DMS53 (cell line): Measurements from ENCODE around the gene AK9.
"Not testable (repeated sequence)": the region's sequence is repeated elsewhere in the genome, so short reads cannot be mapped to it uniquely, and the experiment has no call there.

Source experiments
- DNase-seq: peaks from one replicate; lab custom pipeline; 2025; lab: John Stamatoyannopoulos, UW

AK9 gene

DNA sequence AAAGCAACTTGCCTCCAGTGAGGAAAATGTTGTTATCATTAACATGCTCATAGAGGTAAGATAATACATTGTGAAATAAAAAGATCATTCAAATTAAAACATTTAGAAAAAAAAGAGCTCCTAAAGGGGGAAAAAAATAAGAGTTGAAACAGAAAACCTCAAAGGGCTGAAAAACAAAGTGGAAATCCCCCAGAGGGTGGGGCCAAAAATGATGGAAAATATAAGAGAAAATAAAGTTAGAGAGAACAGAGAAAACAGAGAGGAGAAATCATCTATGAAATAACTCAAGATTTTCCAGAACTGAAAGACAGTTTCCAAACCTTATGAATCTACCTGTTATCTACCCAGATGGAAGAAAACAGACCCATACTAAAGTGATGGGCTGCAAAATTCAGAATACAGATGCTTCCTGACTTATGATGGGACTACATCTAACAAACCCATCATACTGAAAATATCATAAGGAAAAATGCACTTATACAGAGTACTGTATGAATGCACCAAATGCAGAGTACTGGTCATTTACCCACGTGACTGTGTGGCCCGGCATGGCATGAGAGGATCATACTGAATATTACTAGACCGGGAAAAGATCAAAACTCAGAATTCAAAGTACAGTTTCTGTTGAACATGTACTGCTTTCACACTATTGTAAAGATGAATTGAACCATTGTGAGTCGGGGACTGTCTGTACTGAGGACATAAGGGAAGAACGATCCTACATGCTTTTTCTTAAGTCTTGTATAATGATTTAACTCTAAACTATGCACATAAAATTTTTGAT is 212.0 kb downstream of the AK9 start:
- DNase-seq: no peak

DNA sequence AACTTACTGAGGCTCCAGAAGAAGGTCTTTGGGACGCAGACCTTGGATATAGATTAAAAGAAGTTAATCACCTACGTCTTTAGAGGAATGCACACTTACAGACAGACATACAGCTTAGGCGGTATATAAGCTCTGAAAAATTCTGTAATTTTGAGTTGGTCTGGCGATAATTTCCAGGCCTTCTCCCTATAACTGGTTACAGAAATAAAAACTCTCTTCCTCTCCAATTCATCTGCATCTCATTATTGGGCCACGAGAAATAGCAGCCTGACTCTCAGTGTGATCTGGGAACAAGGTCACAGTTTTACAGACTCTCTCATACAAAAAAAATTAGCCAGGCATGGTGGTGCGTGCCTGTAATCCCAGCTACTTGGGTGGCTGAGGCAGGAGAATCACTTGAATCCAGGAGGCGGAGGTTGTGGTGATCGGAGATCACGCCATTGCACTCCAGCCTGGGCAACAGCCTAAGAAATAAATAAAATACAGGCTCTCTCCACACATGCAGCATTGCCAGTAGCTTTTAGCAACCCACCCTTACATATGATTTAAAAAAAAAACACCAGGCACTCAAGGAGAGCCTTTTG is 212.7 kb downstream of the AK9 start:
- no peak for DNase-seq

DNA sequence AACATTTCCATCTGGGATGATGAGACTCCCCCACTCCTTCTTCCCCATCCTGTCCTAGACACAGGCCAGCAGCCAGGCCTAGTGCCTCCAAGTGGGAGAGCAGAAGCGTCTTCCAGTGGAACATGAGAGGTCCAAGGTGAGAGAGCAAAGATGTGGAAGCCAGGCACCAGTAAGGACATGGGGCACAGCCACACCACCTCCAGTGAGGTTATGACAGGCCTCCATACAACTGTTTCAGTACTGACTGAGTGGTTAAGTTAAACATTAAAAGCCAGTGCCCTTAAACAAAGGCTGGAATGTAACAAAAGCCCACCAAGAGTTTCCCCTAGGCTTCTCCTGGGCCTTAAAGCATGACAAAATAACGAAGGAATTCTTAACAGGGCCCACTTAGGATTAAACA is 213.3 kb downstream of the AK9 start:
- DNase-seq: no peak

DNA sequence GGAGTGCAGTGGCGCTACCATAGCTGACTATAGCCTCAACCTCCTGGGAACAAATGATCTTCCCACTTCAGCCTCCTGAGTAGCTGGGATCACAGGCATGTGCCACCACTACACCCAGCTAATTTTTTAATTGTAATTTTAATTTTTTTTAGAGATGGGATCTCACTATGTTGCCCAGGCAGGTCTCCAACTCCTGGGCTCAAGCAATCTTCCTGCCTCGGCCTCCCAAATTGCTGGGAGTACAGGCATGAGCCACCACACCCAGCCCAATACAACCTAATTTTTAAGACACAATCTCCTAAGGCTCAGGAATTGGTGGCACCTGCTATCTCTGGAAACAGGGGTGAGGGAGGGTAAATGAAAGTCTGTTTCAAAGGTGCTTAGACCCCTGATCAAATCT is 213.8 kb downstream of the AK9 start:
- DNase-seq: no peak

DNA sequence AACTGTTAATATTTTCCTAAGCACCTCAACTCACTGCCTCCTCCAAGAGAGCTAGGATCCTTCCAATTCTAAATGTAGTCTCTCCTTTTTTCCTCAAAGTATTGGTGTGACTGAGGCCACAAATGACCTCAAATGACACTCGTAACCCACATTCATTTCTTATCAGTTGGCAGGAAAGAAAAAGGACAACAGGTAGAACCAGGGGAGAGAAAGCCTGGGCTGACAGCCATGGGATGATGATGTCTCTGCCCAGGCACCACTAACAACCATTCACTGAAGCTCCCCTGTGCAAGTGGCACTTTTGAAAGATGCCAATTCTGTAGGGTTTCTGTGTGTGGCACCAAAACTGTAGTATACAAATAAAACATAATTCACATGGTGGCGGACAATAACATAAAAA is 215.4 kb downstream of the AK9 start:
- no peak for DNase-seq

DNA sequence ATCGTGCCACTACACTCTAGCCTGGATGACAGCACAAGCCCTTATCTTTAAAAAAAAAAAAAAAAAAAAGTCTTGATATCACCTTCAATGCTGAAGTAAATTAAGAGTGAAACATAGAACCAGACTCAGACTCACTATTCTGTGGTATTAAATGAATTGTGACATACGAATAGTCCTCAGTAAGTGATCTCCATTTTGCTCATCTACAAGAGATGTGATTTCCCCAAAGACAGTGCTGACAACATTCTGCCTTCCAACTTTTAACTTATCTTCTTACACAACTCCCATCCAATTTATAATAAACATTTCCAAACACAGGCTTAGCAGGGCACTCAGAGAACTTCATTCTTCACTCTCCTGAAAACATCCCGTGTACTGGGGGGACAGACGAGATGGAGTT is 216.0 kb downstream of the AK9 start:
- no peak for DNase-seq

DNA sequence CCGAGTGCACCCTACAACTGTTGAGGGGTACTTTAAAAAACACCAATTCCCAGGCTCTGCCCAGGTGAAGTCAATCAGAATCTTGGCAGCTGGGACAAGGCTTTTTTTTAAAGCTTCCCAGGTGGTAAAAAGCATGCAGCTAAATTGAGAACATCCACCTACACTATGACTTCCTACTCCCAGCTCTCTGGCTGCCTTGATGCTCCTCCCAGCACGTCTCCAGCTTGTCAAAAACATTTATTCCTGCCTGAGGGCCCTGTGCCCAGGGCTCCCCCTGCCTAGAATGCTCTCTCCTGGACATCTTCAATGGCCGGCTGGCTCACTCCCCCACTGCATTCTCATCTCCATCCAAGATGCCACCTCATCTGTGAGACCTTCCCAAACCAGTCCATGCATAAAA is 217.9 kb downstream of the AK9 start:
- no peak for DNase-seq

DNA sequence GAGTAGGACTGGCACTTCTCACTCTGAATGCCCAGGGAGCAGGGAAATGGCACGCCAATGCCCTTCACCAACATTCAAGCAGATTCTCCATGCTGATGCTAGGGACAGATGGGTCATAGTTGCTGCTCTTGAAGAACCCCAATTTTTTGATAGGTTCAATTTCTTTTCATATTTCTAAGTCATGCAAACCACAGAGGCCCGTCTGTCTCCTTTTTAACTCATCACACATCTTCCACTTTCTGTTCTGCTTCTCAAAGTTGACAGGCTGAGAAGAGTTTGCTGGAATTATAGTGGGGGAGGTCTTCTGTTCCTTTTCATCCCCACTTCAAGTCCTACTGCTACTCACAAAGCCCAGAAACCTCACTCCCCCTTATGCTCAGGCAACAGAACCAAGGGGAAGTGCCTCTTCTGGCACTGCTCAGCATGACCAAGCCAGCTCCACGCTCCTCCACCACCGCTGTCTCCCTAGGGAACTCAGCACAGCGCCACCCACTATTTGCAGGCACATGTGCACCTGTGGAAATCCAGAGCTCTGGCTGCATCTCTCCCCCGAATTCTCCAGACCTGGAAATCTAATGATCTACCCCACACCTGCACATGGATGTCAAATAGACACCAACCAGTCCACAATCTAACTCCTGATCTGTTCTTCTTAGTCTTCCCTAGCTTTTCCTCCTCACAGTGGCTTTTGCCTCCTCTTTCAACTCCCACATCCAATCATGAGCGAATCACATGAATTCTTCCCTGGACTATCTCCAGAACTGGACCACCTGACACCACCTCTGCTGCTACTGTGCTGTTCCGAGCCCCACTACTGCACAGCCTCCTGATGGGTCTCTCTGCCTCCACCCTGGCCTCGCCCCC is 218.6 kb downstream of the AK9 start:
- no peak for DNase-seq

DNA sequence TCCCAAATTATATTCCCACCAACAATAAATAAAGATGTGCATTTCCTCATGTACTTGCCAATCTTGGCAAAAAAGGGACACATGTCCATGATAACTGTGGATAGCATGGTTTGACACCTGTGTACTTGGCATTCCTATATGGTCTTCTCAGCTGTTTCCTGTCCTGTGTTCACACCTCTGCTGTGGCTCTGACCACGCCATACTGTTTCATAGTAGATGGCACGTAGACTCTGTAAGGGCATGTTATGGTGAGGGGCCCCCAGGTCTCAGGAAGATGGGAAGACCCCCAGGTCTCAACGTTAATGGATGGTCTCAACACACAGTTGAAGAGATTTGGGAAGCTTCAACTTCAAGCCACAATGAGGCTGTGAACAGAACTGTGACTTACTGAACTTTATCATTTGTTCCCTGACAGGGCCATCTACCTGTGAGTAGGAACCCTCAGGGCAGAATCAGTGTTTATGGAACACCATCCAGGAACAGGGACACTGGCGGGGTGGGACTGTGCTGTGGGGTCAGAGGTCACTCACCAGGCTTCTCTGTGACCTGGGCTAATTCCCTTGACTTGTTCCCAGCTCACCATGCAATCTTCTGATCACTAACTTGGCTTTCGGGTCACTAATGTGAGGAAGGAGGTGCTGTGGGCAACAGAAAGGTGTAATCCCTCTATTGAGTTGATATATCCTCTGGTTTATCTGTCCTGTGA is 219.7 kb downstream of the AK9 start:
- no peak for DNase-seq

DNA sequence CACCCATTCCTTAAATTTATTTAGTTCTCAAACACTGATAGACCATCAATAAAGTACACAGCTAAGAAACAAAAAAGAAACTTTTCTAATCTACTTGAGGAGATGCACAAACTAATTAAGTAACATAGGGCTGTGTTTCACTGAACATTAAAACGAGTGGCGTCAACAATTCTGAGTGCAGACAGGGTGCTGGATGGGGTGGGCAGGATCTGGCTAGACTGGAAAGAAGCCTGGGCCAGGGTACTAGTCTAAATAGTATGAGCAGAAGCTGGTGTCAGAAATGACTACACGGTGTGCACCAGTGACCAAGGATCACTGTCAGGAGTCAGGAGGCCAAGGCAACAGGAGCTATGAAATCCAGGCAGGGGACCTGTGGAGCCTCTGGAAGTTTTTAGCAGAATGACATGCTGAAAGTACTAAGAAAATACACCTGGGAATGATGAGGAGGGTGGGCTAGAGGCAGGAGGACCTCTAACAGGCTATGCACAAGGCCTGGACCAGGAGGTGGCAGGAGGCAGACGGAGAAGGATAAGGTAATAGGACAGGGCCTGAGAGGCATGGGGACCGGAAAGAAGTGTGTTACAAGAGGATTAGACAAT is 221.3 kb downstream of the AK9 start:
- no peak for DNase-seq

DNA sequence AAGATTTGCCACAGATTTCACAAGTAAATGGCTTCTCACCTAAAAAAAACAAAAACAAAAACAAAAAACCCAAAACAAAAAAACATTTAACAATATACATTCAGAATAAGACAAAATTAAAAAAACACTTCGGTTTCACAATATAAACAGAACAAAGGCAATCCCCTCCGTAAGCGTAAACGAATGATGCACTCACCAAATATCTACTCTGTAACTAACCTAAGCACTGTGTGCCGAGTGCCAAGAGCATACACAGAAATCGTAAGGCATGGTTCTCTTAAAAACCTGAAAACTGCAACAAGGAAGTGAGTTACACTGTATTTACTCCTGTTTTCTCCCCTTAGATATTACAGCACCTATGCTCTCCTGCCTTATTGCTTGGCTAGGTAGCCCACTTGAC is 223.3 kb downstream of the AK9 start:
- DNase-seq: peak; percentile 18

DNA sequence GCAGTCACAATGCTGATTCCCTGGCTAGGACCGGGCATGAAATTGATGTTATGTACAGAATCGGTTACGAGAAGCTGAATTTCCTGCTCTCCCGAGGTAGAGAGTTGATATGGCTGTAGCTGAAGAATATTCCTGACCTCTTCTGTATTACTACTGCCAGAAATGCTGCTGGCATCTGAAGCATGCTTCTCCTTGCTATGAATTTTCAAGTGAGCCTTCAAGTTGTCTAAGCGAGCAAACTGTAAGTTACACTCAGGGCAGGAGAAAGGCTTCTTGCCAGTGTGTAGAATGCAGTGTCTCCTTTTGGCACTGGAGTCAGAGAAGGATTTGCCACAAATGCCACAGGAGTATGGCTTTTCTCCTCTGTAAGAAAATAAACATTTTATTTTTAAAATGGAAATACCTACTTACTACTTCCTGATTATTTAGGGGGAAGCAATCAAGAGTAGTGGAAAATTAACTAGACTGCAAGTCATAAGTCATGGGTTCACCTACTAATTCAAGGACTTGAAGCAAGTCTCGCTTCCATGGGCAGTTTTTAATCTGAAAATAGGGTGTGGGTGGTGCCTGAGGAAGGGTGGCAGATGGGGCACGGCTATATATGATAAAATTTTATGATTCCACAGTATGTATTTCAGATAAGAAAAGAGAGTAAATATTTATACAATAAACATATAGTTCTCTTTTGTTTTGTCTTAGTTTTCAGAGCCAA is 224.6 kb downstream of the AK9 start:
- DNase-seq: no peak

DNA sequence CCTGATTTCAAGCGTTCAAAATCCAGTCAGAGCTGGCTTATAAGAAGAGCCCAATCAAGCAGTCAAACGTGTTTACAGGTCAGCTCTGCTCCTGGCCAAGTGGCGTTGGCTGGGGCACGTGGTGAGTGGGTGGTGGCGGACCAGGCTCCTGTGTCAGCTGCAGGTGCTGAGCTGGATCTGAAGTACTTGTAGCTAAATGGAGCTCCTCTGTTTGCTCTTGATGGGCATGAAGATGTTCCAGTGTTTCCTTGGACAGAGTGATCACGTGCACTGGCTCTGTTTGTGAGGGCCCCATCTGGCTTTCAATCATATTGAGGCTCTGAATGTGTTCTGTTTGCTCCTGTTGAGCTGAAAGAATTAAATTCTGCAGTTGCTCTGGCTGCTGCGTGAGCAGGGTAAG is 225.2 kb downstream of the AK9 start:
- DNase-seq: peak; percentile 98

DNA sequence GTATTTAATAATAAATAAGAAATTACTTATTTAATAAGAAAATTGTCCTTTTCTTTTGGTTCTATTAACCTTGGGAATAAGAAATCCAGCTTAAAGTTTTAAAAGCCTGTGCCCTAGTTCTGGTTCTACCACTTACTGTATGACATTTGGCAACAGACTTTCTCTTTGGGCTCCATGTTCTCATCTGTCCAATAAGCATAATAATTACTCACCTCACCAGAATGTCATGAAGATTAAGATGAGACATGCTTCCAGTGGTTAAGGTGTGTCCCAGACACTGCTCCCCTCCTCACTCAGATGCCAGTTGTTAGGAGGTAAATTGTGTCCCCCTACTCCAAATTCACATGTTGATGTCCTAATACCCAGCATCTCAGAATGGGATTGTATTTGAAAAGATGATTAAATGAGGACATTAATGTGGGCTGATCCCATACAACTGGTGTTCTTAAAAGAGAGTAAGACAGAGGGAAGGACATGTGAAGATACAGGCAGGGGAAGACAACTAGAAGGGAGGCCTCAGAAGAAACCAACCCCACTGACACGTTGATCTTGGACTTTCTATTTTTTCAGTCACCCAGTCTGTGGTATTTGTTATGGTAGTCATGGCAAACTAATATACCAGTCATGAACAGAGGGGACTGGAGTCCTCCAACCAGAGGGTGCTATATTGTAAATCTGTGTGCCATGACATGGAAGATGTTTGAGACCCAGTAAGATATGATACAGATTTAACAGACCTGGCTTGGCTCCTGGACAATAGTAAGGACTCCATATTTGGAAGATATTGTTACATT is 229.1 kb downstream of the AK9 start:
- peak; percentile 9 for DNase-seq

DNA sequence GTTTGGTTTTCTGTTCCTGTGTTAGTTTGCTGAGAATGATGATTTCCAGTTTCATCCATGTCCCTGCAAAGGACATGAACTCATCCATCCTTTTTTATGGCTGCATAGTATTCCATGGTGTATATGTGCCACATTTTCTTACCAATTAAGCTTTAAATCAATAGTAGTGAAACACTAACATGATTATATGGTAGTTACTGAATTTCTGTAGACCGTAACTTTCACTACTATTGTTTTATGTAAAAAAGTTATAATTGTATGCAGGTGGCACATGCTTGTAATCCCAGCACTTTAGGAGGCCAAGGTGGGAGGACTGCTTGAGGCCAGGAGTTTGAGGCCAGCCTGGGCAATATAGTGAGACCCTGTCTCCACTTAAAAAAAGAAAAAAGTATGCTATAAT is 229.8 kb downstream of the AK9 start:
- DNase-seq: not testable (repeated sequence)

DNA sequence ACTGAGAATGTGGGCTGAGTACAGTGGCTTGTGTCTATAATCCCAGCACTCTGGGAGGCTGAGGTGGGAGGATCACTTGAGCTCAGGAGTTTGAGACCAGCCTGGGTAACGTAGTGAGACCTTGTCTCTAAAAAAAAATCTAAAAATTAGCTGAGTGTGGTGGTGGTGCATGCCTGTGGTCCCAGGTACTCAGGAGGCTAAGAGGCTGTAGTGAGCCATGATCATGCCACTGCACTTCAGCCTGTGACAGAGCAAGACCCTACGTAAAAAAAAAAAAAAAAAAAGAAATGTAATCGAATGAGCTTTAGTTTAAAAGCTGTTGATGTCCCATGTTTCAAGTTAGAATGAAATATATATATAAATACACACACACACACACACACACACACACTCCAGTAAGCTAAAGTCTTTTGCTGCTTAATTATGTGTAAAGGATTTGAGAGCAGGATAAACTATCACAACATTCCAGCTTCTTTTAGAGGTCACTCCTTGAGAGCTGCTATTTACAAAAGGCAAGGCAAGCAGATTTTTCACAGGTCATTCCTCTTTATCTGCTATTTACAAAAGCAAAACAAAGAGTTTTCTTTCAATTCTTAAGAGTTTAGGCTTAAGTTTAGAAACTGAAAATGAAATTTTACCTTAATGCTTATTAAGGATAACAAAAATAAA is 230.7 kb downstream of the AK9 start:
- peak; percentile 15 for DNase-seq

DNA sequence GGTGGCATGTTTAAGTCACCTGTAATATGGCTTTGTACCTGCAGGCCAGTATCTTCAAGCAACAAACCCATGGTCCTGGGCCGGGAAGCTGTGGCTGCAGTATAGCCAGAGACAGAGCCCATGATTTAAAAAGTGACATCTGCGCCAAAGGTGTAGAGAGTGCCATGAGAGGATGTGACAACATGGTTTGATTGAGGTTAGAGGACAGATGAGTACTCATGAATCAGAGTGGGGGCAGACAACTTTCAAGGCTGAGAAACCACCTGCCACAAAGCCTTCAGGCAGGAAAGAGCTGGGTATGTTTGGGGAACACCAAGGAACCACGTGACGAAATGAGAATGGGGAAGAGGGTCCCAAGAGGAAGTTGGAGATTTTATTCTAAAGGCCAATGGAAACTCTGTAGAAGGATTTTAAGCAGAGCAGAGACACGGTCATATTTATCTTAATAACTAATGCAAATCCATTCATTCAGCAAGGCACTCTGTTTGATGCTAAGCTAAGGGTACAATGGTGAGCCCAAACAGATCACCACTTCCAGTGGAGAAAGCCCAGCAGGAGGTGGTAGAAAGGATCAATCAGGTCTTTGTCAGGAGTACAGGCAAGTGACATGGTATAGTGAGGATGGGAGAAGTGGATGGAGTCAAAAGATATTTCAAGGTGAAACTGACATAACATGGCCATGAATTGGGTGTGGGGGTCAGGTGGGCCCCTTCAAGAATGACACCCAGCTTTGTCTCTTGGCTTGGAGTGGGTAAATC is 232.0 kb downstream of the AK9 start:
- DNase-seq: peak; percentile 15

DNA sequence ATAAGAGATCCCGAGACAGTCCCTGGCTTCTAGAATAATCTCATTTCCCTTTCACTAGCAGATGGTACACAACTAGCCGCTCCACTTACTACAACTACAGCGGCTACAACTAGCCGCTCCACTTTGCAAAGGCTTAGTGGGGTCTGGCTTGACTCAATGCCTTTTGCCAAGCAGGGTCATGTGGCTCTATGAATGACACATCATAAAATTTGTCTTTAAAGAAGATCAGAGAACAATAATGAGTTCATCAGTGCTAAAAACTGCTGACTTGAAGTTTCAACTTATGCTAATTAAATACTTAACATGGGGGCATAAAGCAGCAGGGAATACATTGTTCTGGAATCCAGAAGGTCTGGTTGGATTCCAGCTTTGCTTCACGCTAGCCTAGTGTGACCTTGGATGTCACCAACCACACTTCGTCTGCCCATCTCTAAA is 233.4 kb downstream of the AK9 start:
- DNase-seq: no peak
